GM19328 (cell line): ENCODE results near the gene GPR146.
"Not testable (repeated sequence)": the region's sequence is repeated elsewhere in the genome, so short reads cannot be mapped to it uniquely, and the experiment has no call there.

ENCODE experiments used
- ATAC-seq: cut with Tn5 transposase; IDR thresholded peaks from one replicate; pipeline ENCODE4 v1.9.1; 2021; ENCODE audit warnings: mild to moderate bottlenecking, moderate library complexity; ENCODE audit not compliant: unreplicated experiment

GPR146 gene

GRCh38 chr7:1024876-1025742, 19.2 kb upstream of the GPR146 start:
- ATAC-seq: no peak

GRCh38 chr7:1025743-1026581, 18.4 kb upstream of the GPR146 start:
- no peak for ATAC-seq

- ATAC-seq: no peak
Observed at GRCh38 chr7:1026721-1027161, 17.6 kb upstream of the GPR146 start.

GRCh38 chr7:1027242-1028043, 16.9 kb upstream of the GPR146 start:
- no peak for ATAC-seq

GRCh38 chr7:1028044-1028770, 16.1 kb upstream of the GPR146 start:
- peak; percentile 49 for ATAC-seq

- ATAC-seq: no peak
Observed at GRCh38 chr7:1028775-1029636, 15.3 kb upstream of the GPR146 start.

- no peak for ATAC-seq
Observed at GRCh38 chr7:1029637-1030443, 14.5 kb upstream of the GPR146 start.

- no peak for ATAC-seq
Observed at GRCh38 chr7:1030444-1031070, 13.8 kb upstream of the GPR146 start.

- no peak for ATAC-seq
Observed at GRCh38 chr7:1031716-1032455, 12.5 kb upstream of the GPR146 start.

GRCh38 chr7:1032536-1033181, 11.7 kb upstream of the GPR146 start:
- no peak for ATAC-seq

- ATAC-seq: no peak
Observed at GRCh38 chr7:1033546-1034145, 10.7 kb upstream of the GPR146 start.

GRCh38 chr7:1034769-1035168, 9.6 kb upstream of the GPR146 start:
- not testable (repeated sequence) for ATAC-seq

GRCh38 chr7:1036164-1036928, 8.0 kb upstream of the GPR146 start:
- not testable (repeated sequence) for ATAC-seq

- not testable (repeated sequence) for ATAC-seq
Observed at GRCh38 chr7:1040233-1040632, 4.1 kb upstream of the GPR146 start.

GRCh38 chr7:1040790-1041189, 3.6 kb upstream of the GPR146 start:
- no peak for ATAC-seq
